Heart left ventricle (tissue), 13 donors: ENCODE results near the gene SLC12A8.

Source experiments
- POLR2A ChIP-seq, 2 donors: fragments of 450-650 bp; IDR thresholded peaks; one replicate each; pipeline ENCODE4 v1.6.1; 2017; ENCODE audit warnings: antibody characterized with exemption in 2 of 2, mild to moderate bottlenecking in 2 of 2, moderate library complexity in 2 of 2
- TF ChIP-seq, protein P1 (sequence below), 12 donors: fragments of 200-600 bp; sonication (generic) in 4 of 12; IDR thresholded peaks; one replicate each; pipeline versions ENCODE4 v1.5.0 to v1.8.0; 2018 to 2022; ENCODE audit warnings: antibody characterized with exemption in 12 of 12, mild to moderate bottlenecking in 5 of 12
- donor health status: ischemic (EF 13 %, LVEDD 7.1; RV severe dilation, severe dysfunction).
- donor health status: DM: no; HTN: yes; CAD: no.
- donor health status: DM: no; HTN: no; CAD: no.
- donor health status: ischemic (EF 25% LVEDD 6.9; RV normal size, moderate dysfunction).
- donor health status: ischemic (EF 25% LVEDD 5.7; RV mildly dilated, moderate dysfunction).
- donor health status: ischemic (EF 35%, LVEDD 5.7; RV mildly dilated, moderate dysfunction).
- donor health status: nonischemic (EF 11% LVEDD 7.7; RV severe dilation, severe dysfunction).
- donor health status: DM: yes; HTN: yes; CAD: no.
- donor health status: PGD.
- donor health status: ischemic (EF 29% LVEDD 5.4; RV normal size, mild dysfunction).
- donor health status: nonischemic (EF 23%, LVEDD 6.1; RV moderate dilation, normal function).

DNA sequence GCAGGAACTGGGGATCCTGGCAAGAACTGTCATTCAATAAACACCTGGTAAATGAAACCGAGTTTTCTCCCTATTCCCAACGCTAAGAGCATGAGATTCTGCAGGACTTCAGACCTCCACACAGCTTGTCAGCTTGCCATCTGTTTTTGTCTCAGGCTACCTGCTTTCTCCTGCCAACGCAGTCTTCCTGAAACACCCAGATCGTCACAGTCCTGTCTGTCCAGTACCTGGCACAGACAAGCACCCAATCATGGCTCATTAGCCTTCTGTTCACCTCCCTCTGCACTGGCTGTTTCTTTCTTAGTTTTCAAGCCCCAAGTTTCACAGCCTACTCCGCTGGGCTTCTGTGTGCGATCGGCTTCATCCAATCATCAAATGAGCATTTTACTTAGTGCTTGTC, 5.0 kb downstream of the SLC12A8 start:
- no peak for TF ChIP-seq POLR2A (IDR thresholded peaks at IDR 0.05)
- TF ChIP-seq, protein P1, sequence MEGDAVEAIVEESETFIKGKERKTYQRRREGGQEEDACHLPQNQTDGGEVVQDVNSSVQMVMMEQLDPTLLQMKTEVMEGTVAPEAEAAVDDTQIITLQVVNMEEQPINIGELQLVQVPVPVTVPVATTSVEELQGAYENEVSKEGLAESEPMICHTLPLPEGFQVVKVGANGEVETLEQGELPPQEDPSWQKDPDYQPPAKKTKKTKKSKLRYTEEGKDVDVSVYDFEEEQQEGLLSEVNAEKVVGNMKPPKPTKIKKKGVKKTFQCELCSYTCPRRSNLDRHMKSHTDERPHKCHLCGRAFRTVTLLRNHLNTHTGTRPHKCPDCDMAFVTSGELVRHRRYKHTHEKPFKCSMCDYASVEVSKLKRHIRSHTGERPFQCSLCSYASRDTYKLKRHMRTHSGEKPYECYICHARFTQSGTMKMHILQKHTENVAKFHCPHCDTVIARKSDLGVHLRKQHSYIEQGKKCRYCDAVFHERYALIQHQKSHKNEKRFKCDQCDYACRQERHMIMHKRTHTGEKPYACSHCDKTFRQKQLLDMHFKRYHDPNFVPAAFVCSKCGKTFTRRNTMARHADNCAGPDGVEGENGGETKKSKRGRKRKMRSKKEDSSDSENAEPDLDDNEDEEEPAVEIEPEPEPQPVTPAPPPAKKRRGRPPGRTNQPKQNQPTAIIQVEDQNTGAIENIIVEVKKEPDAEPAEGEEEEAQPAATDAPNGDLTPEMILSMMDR (IDR thresholded peaks at IDR 0.05), result no peak
